ENCODE results near the gene TTC28. TPM values are rescaled to one million over a fixed set of nuclear protein-coding genes. Genes with fewer than 3 reads are reported as not detected.

TTC28 gene
- total and polyA plus RNA-seq, 12 donors, result 2.1 to 27.7 (median 20.4) TPM

DNA sequence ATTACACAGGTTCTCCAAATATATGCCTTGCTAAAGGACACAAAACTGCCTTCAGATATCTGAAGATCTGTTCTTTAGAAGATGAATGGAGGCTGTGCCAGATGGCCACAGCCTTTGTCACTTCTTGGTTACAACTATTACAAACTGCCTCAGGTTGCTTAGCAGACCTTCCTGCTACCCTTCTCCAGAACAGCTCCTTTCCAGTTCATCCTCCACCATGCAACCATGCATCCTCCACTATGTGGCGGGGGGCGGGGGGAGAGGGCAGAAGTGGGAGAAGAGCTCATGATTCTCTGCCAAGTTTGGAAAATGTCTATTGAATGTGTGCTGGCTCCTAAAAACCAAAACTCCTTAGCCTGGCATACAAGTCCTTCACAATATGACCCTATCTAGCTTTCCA, 267.5 kb downstream of the TTC28 start:
- Histone ChIP-seq H3K9me3 (no peaks in the 10 kb centered on the region), H3K27me3 (no peaks in the 10 kb centered on the region), H3K4me3 (no peak overlapping the region), H3K4me1 (peaks cover 0 to 59% (median 35%) of the 10 kb centered on the region in 9 donors), H3K27ac (no peak overlapping the region), H3K36me3 (no peaks in the 10 kb centered on the region)
- no peak for TF ChIP-seq CTCF (IDR thresholded peaks at IDR 0.05)
- no peak for DNase-seq
- 98 to 100% methylated on average over 2 of the region's 2 CpGs for WGBS, 2 donors
- no peak for ATAC-seq
- intact Hi-C loops (cut with DNase I), result no loop called here

- Histone ChIP-seq H3K4me3 (no peak overlapping the region), H3K36me3 (no peaks in the 10 kb centered on the region), H3K4me1 (peaks cover 0 to 59% (median 35%) of the 10 kb centered on the region in 9 donors), H3K27ac (no peak overlapping the region), H3K9me3 (no peaks in the 10 kb centered on the region), H3K27me3 (no peaks in the 10 kb centered on the region)
- intact Hi-C loops (cut with DNase I), result no loop called here
- TF ChIP-seq CTCF (IDR thresholded peaks at IDR 0.05), result no peak
- WGBS, 2 donors, result 69 to 76% methylated on average over 4 of the region's 4 CpGs
- ATAC-seq (no peak), DNase-seq (no peak)
Observed at GRCh38 chr22:28411125-28411524, 268.5 kb downstream of the TTC28 start.

DNA sequence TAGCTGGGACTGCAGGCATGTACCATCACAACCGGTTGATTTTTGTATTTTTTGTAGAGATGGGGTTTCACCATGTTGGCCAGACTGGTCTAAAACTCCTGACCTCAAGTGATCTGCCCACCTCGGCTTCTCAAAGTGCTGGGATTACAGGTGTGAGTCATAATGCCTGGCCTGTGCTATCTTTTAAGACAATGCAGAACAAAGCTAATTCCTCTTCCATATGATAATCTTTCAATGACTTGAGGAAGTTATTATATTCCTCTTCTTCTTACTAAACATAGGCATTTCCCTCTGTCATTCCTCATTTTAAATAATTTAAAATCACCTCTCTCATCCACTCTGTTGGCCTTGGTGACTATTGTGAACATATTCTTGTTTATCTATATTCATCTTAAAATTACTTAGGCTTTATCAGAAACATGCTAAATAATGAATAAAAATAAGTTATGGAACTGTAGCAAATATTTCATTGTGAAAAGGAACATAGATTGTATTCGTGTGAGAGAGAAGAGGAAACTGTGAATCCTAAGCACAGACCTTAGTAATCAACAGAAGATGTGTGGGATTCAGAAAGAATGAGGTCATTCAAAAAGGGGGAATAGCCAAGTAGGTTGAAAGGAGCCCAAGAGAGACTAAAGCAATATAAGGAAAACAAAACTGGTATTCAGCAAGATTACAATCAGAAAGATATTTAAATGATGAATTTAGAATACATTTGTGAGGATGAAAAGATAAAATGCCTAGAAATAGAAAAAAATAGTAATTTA, 269.4 kb downstream of the TTC28 start:
- no peak overlapping the region for H3K4me3 ChIP-seq
- H3K9me3 ChIP-seq, result no peaks in the 10 kb centered on the region
- DNase-seq (no peak), ATAC-seq (peak in 2 of 8 donors; percentile 44 to 62)
- WGBS, 2 donors, result 62 to 66% methylated on average over 3 of the region's 3 CpGs
- intact Hi-C loops (cut with DNase I), result no loop called here
- no peaks in the 10 kb centered on the region for H3K36me3 ChIP-seq
- no peaks in the 10 kb centered on the region for H3K27me3 ChIP-seq
- H3K27ac ChIP-seq, result no peak overlapping the region
- H3K4me1 ChIP-seq, result peaks cover 0 to 55% (median 35%) of the 10 kb centered on the region in 9 donors
- no peak for TF ChIP-seq CTCF (IDR thresholded peaks at IDR 0.05)

DNA sequence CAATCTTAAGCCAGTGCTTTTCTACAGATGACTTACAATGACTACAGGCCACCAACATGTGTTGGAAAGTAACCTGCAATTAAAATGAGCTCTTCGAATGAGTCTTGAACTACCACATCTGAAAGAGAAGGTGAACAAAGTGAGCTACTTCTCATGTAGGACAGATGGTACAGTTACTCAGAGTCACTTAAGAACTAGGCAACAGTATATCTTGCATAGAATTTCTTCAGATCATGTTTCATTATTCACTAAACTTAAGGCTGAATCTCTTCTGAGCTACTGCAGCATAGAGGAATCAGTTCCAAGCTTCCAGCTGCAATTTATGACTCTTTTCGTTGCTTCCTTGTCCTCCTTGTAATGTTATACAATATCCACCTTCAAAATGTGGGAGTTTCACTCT, 270.9 kb downstream of the TTC28 start:
- WGBS, 2 donors, result 76 to 77% methylated on average over 2 of the region's 2 CpGs
- no peaks in the 10 kb centered on the region for H3K9me3 ChIP-seq

More for the DNA sequence above, 270.9 kb downstream of the TTC28 start:
- H3K27ac ChIP-seq, result no peak overlapping the region
- H3K4me1 ChIP-seq, result peaks cover 0 to 40% (median 24%) of the 10 kb centered on the region in 9 donors
- ATAC-seq, result no peak
- H3K36me3 ChIP-seq, result no peaks in the 10 kb centered on the region
- no peak for DNase-seq
- TF ChIP-seq CTCF (IDR thresholded peaks at IDR 0.05), result no peak
- no peaks in the 10 kb centered on the region for H3K27me3 ChIP-seq
- intact Hi-C loops (cut with DNase I), result no loop called here
- H3K4me3 ChIP-seq, result no peak overlapping the region
